ENCODE measurements around the gene RHCE. TPM values are rescaled to one million over a fixed set of nuclear protein-coding genes. Genes with fewer than 3 reads are reported as not detected.
"Not testable (repeated sequence)": the region's sequence is repeated elsewhere in the genome, so short reads cannot be mapped to it uniquely, and the experiment has no call there.

RHCE gene
- total and polyA plus RNA-seq, 8 donors = 0.13 to 2.9 TPM; not detected in 6

DNA sequence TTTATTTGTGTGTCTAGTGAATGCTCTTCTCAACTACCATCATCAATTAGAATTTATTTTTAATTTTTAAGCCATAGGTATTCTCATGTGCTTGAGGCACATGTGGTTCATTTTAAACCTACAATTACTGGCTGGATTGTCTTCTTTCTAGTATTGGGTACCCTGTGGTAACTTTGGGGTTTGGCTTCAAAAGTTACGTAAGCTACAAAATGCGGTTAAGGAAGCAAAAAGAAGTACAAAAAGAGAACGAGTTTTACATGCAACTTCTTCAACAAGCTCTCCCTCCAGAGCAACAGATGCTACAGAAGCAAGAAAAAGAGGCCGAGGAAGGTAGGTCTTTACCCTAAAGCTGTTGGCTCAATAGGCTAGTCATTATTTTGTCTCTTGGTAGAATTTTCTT, 35.9 kb upstream of the RHCE start:
- Histone ChIP-seq H3K4me1 (peaks cover 0 to 17% (median 3%) of the 10 kb centered on the region in 4 donors), H3K4me3 (no peak overlapping the region), H3K9me3 (no peaks in the 10 kb centered on the region), H3K36me3 (peaks cover 13 to 62% (median 56%) of the 10 kb centered on the region in 4 donors), H3K27me3 (no peaks in the 10 kb centered on the region), H3K27ac (no peak overlapping the region)
- intact Hi-C loops (cut with DNase I; ENCODE audit: low total_unique reads) = no loop called here
- 85 to 94% (median 88%) methylated on average over 4 of the region's 4 CpGs for WGBS, 5 donors
- no peak for DNase-seq
- no peak for TF ChIP-seq EP300 (IDR thresholded peaks at IDR 0.05)

DNA sequence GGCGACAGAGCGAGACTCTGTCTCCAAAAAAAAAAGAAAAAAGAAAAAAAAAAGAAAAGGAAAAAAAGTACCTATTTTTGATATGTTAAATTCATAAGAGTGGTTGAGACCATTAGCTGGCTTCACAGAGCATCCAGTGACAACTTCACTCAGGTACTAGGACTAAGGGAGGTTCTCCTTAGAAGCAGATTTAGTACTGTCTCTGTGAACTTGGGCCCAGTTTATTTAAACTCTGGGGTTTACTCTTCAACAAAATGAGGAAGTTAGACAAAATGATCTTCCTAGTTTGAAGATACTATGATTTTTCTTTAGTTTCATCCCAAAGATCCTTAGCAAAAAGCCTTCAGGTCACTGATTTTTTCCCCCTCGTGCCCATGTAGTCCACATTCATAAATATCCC, 31.3 kb upstream of the RHCE start:
- Histone ChIP-seq H3K27ac (no peak overlapping the region), H3K27me3 (no peaks in the 10 kb centered on the region), H3K4me1 (no peaks in the 10 kb centered on the region), H3K4me3 (no peak overlapping the region), H3K36me3 (peaks cover 8 to 65% (median 51%) of the 10 kb centered on the region in 4 donors), H3K9me3 (no peaks in the 10 kb centered on the region)
- 91 to 97% (median 96%) methylated on average over 3 of the region's 3 CpGs for WGBS, 5 donors
- intact Hi-C loops (cut with DNase I; ENCODE audit: low total_unique reads) = no loop called here
- no peak for DNase-seq
- TF ChIP-seq POLR2AphosphoS5 (IDR thresholded peaks at IDR 0.05) (no peak), POLR2A (IDR thresholded peaks at IDR 0.05) (no peak), EP300 (IDR thresholded peaks at IDR 0.05) (no peak)
- TF ChIP-seq, protein P1, sequence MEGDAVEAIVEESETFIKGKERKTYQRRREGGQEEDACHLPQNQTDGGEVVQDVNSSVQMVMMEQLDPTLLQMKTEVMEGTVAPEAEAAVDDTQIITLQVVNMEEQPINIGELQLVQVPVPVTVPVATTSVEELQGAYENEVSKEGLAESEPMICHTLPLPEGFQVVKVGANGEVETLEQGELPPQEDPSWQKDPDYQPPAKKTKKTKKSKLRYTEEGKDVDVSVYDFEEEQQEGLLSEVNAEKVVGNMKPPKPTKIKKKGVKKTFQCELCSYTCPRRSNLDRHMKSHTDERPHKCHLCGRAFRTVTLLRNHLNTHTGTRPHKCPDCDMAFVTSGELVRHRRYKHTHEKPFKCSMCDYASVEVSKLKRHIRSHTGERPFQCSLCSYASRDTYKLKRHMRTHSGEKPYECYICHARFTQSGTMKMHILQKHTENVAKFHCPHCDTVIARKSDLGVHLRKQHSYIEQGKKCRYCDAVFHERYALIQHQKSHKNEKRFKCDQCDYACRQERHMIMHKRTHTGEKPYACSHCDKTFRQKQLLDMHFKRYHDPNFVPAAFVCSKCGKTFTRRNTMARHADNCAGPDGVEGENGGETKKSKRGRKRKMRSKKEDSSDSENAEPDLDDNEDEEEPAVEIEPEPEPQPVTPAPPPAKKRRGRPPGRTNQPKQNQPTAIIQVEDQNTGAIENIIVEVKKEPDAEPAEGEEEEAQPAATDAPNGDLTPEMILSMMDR (IDR thresholded peaks at IDR 0.05) = no peak

DNA sequence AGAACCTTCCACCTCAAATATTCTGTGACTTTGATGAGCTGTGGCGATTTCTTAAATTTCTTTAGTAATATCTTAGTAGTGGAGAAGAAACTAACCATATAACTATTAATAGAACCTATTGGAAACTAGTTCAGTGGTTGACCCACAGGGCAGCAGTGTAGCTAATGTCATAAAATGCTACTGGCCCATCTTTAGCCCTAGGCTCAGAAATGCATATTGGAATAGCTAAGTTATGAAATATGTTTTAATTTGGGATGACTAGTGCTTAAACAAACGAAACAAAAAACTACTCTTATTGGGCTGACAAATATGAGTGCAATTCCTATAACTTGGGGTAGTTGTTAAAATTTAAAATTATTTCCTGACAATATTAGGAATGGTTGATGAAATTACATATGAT, 30.3 kb upstream of the RHCE start:
- 93 to 98% (median 96%) methylated on average over 2 of the region's 2 CpGs for WGBS, 5 donors
- Histone ChIP-seq H3K27me3 (no peaks in the 10 kb centered on the region), H3K4me3 (no peak overlapping the region), H3K4me1 (peaks cover 0 to 6% (median 3%) of the 10 kb centered on the region in 4 donors), H3K36me3 (peaks cover 8 to 54% (median 44%) of the 10 kb centered on the region in 4 donors), H3K9me3 (no peaks in the 10 kb centered on the region), H3K27ac (no peak overlapping the region)
- no peak for DNase-seq
- intact Hi-C loops (cut with DNase I; ENCODE audit: low total_unique reads) = no loop called here
- TF ChIP-seq, protein P1 (IDR thresholded peaks at IDR 0.05) = no peak
- no peak for TF ChIP-seq POLR2AphosphoS5 (IDR thresholded peaks at IDR 0.05)

DNA sequence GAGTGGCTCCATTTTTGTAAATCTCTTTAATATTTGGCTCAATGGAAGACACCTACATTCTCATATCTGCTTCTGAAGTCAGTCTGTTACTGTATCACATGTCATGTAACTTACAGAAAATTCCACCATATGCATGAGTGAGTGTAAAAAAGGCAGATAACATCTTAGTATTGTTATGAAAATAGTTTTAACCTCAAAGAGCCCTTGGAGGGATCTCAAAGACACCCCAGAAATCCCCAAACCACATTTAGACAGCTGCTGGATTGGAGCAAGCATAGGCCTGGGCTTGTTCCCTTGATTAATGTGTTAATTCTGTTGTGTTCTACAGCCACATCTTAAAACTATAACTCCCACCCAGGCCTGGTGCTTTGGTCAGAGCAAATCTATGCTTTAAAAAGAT, 26.9 kb upstream of the RHCE start:
- Histone ChIP-seq H3K4me1 (peaks cover 0 to 22% (median 3%) of the 10 kb centered on the region in 4 donors), H3K4me3 (no peak overlapping the region), H3K9me3 (no peaks in the 10 kb centered on the region), H3K36me3 (peaks cover 7 to 41% (median 31%) of the 10 kb centered on the region in 4 donors), H3K27me3 (no peaks in the 10 kb centered on the region), H3K27ac (no peak overlapping the region)
- TF ChIP-seq, protein P1 (IDR thresholded peaks at IDR 0.05) = no peak
- no peak for TF ChIP-seq EP300 (IDR thresholded peaks at IDR 0.05)
- TF ChIP-seq POLR2A (IDR thresholded peaks at IDR 0.05) = no peak
- TF ChIP-seq POLR2AphosphoS5 (IDR thresholded peaks at IDR 0.05) = no peak
- intact Hi-C loops (cut with DNase I; ENCODE audit: low total_unique reads) = no loop called here
- DNase-seq = no peak

DNA sequence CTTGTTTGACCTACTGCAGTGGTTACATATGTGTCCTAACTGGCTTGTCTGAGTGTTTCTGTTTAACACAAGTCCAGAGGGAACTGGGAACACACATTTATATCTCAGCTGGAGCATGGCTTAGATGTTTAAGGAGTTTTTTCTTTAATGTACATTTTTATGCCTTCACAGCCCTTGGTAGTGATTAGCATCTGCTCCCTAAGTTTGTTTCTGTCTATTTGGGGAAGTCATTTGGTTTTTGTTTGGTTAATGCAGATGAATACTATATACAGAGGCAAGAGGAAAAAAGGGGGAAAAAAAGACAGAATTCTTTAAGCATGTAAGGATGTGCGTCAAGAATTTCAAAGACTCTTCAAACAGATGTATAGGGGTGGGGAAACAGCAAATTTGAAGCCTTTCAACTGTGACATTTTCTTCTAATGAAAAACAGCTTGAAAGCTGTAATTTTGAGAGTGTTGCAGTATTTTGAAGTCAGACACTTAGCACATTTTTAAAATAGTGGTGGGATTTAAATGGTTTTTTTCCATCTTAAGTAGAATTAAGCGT, 25.4 kb upstream of the RHCE start:
- 73 to 92% (median 78%) methylated on average over 2 of the region's 2 CpGs for WGBS, 5 donors
- peaks cover 7 to 35% (median 31%) of the 10 kb centered on the region in 4 donors for H3K36me3 ChIP-seq
- no peak for TF ChIP-seq POLR2A (IDR thresholded peaks at IDR 0.05)
- no peak for TF ChIP-seq POLR2AphosphoS5 (IDR thresholded peaks at IDR 0.05)
- TF ChIP-seq, protein P1 (IDR thresholded peaks at IDR 0.05) = no peak
- TF ChIP-seq EP300 (IDR thresholded peaks at IDR 0.05) = no peak
- H3K9me3 ChIP-seq = no peaks in the 10 kb centered on the region
- H3K4me1 ChIP-seq = peaks cover 0 to 32% (median 5%) of the 10 kb centered on the region in 4 donors
- DNase-seq = no peak
- intact Hi-C loops (cut with DNase I; ENCODE audit: low total_unique reads) = no loop called here
- no peak overlapping the region for H3K4me3 ChIP-seq
- H3K27me3 ChIP-seq = no peaks in the 10 kb centered on the region
- H3K27ac ChIP-seq = no peak overlapping the region

DNA sequence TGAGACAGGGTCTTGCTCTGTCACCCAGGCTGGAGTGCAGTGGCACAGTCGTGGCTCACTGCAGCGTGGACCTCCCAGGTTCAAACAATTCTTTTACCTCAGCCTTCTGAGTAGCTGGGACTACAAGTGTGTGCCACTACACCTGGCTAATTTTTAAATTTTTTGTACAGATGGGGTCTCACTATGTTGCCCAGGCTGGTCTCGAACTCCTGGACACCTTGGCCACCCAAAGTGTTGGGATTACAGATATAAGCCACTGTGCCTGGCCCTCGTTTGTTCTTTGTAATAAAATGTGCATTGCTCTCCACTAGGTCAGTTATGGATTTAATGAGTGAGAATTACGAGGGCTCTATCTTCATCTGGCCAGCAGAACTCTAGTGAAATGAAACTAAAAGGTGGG, 24.0 kb upstream of the RHCE start:
- H3K4me3 ChIP-seq; H3K27ac ChIP-seq; H3K27me3 ChIP-seq; H3K9me3 ChIP-seq; intact Hi-C loops (cut with DNase I; ENCODE audit: low total_unique reads); DNase-seq: not testable (repeated sequence)
- WGBS, 5 donors = 90 to 98% (median 93%) methylated on average over 5 of the region's 5 CpGs
- Histone ChIP-seq H3K4me1 (peaks cover 0 to 32% (median 6%) of the 10 kb centered on the region in 4 donors), H3K36me3 (peaks cover 7 to 26% (median 21%) of the 10 kb centered on the region in 4 donors)
